Mesendoderm (in vitro differentiated cells): ENCODE results near the gene TEX101.
A peak's percentile ranks its signal among the peaks of the same experiment; 100 is the strongest.
"Not testable (repeated sequence)": the region's sequence is repeated elsewhere in the genome, so short reads cannot be mapped to it uniquely, and the experiment has no call there.

Experiments
- DNase-seq: peaks from one replicate; pipeline ENCODE4 v3.0.0; 2013
- H2AK5ac ChIP-seq: 2 replicates; pipeline ENCODE4 v1.6.1; 2013; ENCODE audit warnings: low read length, inconsistent platforms
- H2BK120ac ChIP-seq: 2 replicates; pipeline ENCODE4 v1.6.1; 2013; ENCODE audit warnings: low read depth, mild to moderate bottlenecking, low read length, moderate library complexity, mixed read lengths
- H2BK15ac ChIP-seq: replicated peaks from 2 replicates; pipeline ENCODE4 v1.6.1; 2013; ENCODE audit warnings: low read depth, mild to moderate bottlenecking, moderate library complexity
- H2BK5ac ChIP-seq: 2 replicates; pipeline ENCODE4 v1.6.1; 2013; ENCODE audit warnings: low read length, inconsistent platforms
- H3K18ac ChIP-seq: 2 replicates; pipeline ENCODE4 v1.6.1; 2013; ENCODE audit warnings: mild to moderate bottlenecking, low read length, mixed read lengths
- H3K23ac ChIP-seq: one replicate; pipeline ENCODE4 v1.6.1; 2013; ENCODE audit warnings: low read length
- H3K27ac ChIP-seq: 2 replicates; pipeline ENCODE4 v1.5.1; 2013; ENCODE audit warnings: low read depth, mild to moderate bottlenecking, inconsistent platforms, low read length, moderate library complexity
- H3K27me3 ChIP-seq: 2 replicates; pipeline ENCODE4 v1.6.1; 2013; ENCODE audit warnings: low read length, control low read depth, mild to moderate bottlenecking, inconsistent platforms; ENCODE audit not compliant: insufficient read depth, poor library complexity
- H3K36me3 ChIP-seq: 2 replicates; pipeline ENCODE4 v1.6.1; 2013; ENCODE audit warnings: low read length, inconsistent platforms; ENCODE audit not compliant: control insufficient read depth, insufficient read depth
- H3K4ac ChIP-seq: one replicate; pipeline ENCODE4 v1.6.1; 2013; ENCODE audit warnings: low read depth, mild to moderate bottlenecking, low read length, moderate library complexity
- H3K4me1 ChIP-seq: 2 replicates; pipeline ENCODE4 v1.6.1; 2013; ENCODE audit warnings: low read depth, low read length, inconsistent platforms; ENCODE audit not compliant: control insufficient read depth
- H3K4me2 ChIP-seq: 2 replicates; pipeline ENCODE4 v1.6.1; 2013; ENCODE audit warnings: low read length
- H3K4me3 ChIP-seq: 2 replicates; pipeline ENCODE4 v1.5.1; 2013; ENCODE audit warnings: mild to moderate bottlenecking, low read length
- H3K56ac ChIP-seq: one replicate; pipeline ENCODE4 v1.6.1; 2013; ENCODE audit warnings: low read length
- H3K79me1 ChIP-seq: 2 replicates; pipeline ENCODE4 v1.6.1; 2013; ENCODE audit warnings: low read length, inconsistent platforms
- H3K79me2 ChIP-seq: 2 replicates; pipeline ENCODE4 v1.6.1; 2013; ENCODE audit warnings: mild to moderate bottlenecking, low read length; ENCODE audit not compliant: control insufficient read depth, insufficient read depth
- H3K9ac ChIP-seq: 2 replicates; pipeline ENCODE4 v1.6.1; 2013; ENCODE audit warnings: low read length, inconsistent platforms
- H4K5ac ChIP-seq: one replicate; pipeline ENCODE4 v1.6.1; 2013; ENCODE audit warnings: low read length
- H4K8ac ChIP-seq: one replicate; pipeline ENCODE4 v1.6.1; 2013; ENCODE audit warnings: low read depth, mild to moderate bottlenecking, control low read depth, low read length, moderate library complexity
- WGBS: extraction: QIAGEN DNeasy Blood & Tissue Kit; methylation state at CpG from one replicate; pipeline ENCODE4 v1.1.7; 2013; ENCODE audit warnings: low lambda C conversion rate, missing lambda C conversion rate; ENCODE audit not compliant: insufficient coverage; ENCODE audit errors: extremely low coverage; 5-methylcytosine and 5-hydroxymethylcytosine counted together

The TEX101 gene

GRCh38 chr19:43377624-43378023 lies 37.1 kb upstream of the TEX101 start:
- not testable (repeated sequence) for DNase-seq, H3K4me3 ChIP-seq, H3K56ac ChIP-seq, H3K18ac ChIP-seq, H2BK5ac ChIP-seq, H3K36me3 ChIP-seq, H4K5ac ChIP-seq, H3K4ac ChIP-seq, H3K23ac ChIP-seq, H3K79me1 ChIP-seq, H2BK120ac ChIP-seq, H2AK5ac ChIP-seq, H3K9ac ChIP-seq, H2BK15ac ChIP-seq, H3K27me3 ChIP-seq, H3K79me2 ChIP-seq, H3K4me2 ChIP-seq, H4K8ac ChIP-seq, H3K27ac ChIP-seq
- no CpG with 5 or more reads among the region's 3 CpGs for WGBS
- H3K4me1 ChIP-seq: peaks cover 10% of the 10 kb centered on the region

- H4K5ac ChIP-seq: no peak overlapping the region
- WGBS: no CpG with 5 or more reads among the region's 14 CpGs
- H2BK5ac ChIP-seq: no peak overlapping the region
- no peak overlapping the region for H3K23ac ChIP-seq
- H3K4ac ChIP-seq: no peak overlapping the region
- no peaks in the 10 kb centered on the region for H3K36me3 ChIP-seq
- no peaks in the 10 kb centered on the region for H3K79me1 ChIP-seq
- peak overlapping the region; percentile 27 for H3K4me2 ChIP-seq
- no peak overlapping the region for H3K18ac ChIP-seq
- no peak overlapping the region for H3K4me3 ChIP-seq
- no peaks in the 10 kb centered on the region for H3K79me2 ChIP-seq
- H4K8ac ChIP-seq: no peak overlapping the region
- H3K56ac ChIP-seq: no peak overlapping the region
- peak overlapping the region; percentile 62 for H3K27ac ChIP-seq
- DNase-seq: no peak
- peaks cover 10% of the 10 kb centered on the region for H3K4me1 ChIP-seq
- H3K27me3 ChIP-seq: no peaks in the 10 kb centered on the region
- no peak overlapping the region for H2BK120ac ChIP-seq
- H3K9ac ChIP-seq: no peak overlapping the region
- H2BK15ac ChIP-seq: no peak overlapping the region
- peak overlapping the region; percentile 82 for H2AK5ac ChIP-seq
These were observed 34.7 kb upstream of the TEX101 start for GRCh38 chr19:43380008-43380407.

DNA sequence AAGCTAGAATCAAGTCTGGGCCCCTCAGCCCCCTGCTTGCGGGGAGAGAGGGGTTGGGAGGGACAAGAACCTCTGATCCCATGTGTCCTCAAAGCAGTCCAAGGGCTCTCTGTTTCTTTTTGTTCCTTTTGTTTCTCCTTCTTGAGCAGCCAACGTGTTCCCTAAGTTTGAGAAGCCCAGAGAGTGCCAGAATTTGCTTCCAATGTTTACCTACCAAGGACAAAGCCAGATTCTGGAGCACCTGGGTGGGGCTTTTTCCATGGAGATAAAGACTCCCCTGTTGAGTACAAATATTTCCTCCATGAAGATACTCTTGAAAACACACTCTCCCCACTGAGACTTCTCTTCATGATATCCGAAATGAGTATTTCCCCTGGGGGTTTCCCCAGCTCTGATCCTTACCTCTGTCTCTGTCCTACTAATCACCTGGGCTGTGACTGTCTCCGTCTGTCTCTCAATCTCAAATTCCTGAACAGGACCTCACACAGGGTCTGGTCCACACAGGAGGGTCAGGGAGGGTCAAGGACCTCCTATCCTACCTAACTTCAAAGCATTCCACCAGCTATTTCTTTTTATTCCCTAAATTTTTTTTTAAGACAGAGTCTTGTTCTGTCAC lies 33.8 kb upstream of the TEX101 start:
- H2BK15ac ChIP-seq: no peak overlapping the region
- peak overlapping the region; percentile 74 for H2BK120ac ChIP-seq
- peaks cover 10% of the 10 kb centered on the region for H3K4me1 ChIP-seq
- no peak overlapping the region for H2BK5ac ChIP-seq
- peak overlapping the region; percentile 79 for H3K18ac ChIP-seq
- no CpG with 5 or more reads among the region's 4 CpGs for whole genome bisulfite sequencing
- H3K4ac ChIP-seq: peak overlapping the region; percentile 81
- H3K9ac ChIP-seq: no peak overlapping the region
- H4K5ac ChIP-seq: no peak overlapping the region
- DNase-seq: peak; percentile 9
- no peak overlapping the region for H3K56ac ChIP-seq
- no peak overlapping the region for H3K4me3 ChIP-seq
- H2AK5ac ChIP-seq: peak overlapping the region; percentile 82
- no peak overlapping the region for H3K23ac ChIP-seq
- no peaks in the 10 kb centered on the region for H3K79me1 ChIP-seq
- no peaks in the 10 kb centered on the region for H3K79me2 ChIP-seq
- H3K36me3 ChIP-seq: no peaks in the 10 kb centered on the region
- no peak overlapping the region for H4K8ac ChIP-seq
- H3K4me2 ChIP-seq: no peak overlapping the region
- peak overlapping the region; percentile 62 for H3K27ac ChIP-seq
- no peaks in the 10 kb centered on the region for H3K27me3 ChIP-seq

DNA sequence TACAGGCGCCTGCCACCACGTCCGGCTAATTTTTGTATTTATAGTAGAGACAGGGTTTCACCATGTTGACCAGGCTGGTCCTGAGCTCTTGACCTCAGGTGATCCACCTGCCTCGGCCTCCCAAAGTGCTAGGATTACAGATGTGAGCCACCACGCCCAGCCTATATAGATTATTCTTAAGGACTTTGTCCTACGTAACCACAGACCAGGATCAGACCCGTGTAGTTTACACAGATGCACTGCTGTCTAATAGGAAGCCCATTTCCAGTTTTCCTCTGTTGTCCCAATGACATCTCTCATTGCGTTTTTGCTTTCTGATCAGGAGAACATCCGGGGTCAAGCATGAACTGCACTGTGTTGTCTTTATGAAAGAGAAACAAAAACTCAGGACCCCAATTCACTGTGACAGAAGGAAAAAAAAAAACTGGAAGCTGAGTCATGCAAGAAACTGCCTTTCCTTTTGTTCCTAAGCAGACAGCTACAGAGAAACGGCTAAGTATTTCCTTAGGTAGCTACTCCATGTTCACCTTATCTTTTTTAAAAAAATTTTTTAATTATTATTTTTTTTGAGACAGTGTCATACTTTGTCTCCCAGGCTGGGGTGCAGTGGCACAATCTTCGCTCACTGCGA lies 32.0 kb upstream of the TEX101 start:
- no CpG with 5 or more reads among the region's 12 CpGs for WGBS
- not testable (repeated sequence) for H3K36me3 ChIP-seq, H3K27me3 ChIP-seq, H4K5ac ChIP-seq, H3K4ac ChIP-seq, H3K79me1 ChIP-seq, H4K8ac ChIP-seq, H3K4me2 ChIP-seq, H3K18ac ChIP-seq, H3K27ac ChIP-seq, DNase-seq, H2BK120ac ChIP-seq, H2BK5ac ChIP-seq, H3K23ac ChIP-seq, H3K9ac ChIP-seq, H3K4me3 ChIP-seq, H2AK5ac ChIP-seq, H3K79me2 ChIP-seq, H2BK15ac ChIP-seq
- Histone ChIP-seq H3K4me1 (peaks cover 10% of the 10 kb centered on the region), H3K56ac (peak overlapping the region; percentile 49)

DNA sequence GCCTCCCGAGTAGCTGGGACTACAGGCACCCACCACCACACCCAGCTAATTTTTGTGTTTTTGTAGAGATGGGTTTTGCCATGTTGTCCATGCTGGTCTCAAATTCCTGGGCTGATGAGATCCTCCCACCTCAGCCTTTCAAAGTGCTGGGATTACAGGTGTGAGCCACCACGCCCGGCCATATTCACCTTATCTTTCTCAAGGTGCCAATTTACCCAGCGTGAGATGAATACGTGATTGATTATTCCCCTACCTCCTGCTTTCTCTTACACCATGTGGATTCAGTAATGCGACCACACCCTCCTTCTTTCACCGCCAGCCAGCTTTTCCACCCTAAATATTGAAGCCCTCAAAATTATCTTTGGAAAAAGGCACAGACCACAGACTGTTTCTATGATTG lies 31.4 kb upstream of the TEX101 start:
- DNase-seq: peak; percentile 57
- H3K79me2 ChIP-seq, H3K4me3 ChIP-seq, H3K27ac ChIP-seq, H3K9ac ChIP-seq, H2BK120ac ChIP-seq, H3K36me3 ChIP-seq, H3K23ac ChIP-seq, H3K56ac ChIP-seq, H4K5ac ChIP-seq, H3K27me3 ChIP-seq, H3K4me2 ChIP-seq, H2BK5ac ChIP-seq, H3K79me1 ChIP-seq, H4K8ac ChIP-seq, H3K18ac ChIP-seq, H3K4ac ChIP-seq, H2AK5ac ChIP-seq, H2BK15ac ChIP-seq: not testable (repeated sequence)
- H3K4me1 ChIP-seq: peaks cover 10% of the 10 kb centered on the region
- WGBS: no CpG with 5 or more reads among the region's 7 CpGs

- H2BK15ac ChIP-seq, H3K23ac ChIP-seq, H3K4ac ChIP-seq, H3K36me3 ChIP-seq, H4K8ac ChIP-seq, H3K27ac ChIP-seq, H3K4me3 ChIP-seq, H4K5ac ChIP-seq, H3K18ac ChIP-seq, H2AK5ac ChIP-seq, H2BK5ac ChIP-seq, H2BK120ac ChIP-seq, H3K4me2 ChIP-seq, H3K27me3 ChIP-seq, H3K9ac ChIP-seq, DNase-seq, H3K79me1 ChIP-seq, H3K79me2 ChIP-seq: not testable (repeated sequence)
- no CpG with 5 or more reads among the region's 3 CpGs for WGBS
- peak overlapping the region; percentile 64 for H3K56ac ChIP-seq
- peaks cover 10% of the 10 kb centered on the region for H3K4me1 ChIP-seq
These were observed 30.9 kb upstream of the TEX101 start for GRCh38 chr19:43383759-43384158.
